GM21576 (cell line): Measurements from ENCODE around the gene TRIM50.
"Not testable (repeated sequence)": the region's sequence is repeated elsewhere in the genome, so short reads cannot be mapped to it uniquely, and the experiment has no call there.

Experiments
- ATAC-seq: cut with Tn5 transposase; IDR thresholded peaks from one replicate; pipeline ENCODE4 v1.9.1; 2021; ENCODE audit warnings: mild to moderate bottlenecking, moderate library complexity; ENCODE audit not compliant: unreplicated experiment

Gene TRIM50

GRCh38 chr7:73327922-73328321, at the start of gene TRIM50, which contains the start of gene FKBP6:
TSS of gene TRIM50 (minus strand) at chr7:73328082. CDS start at chr7:73324787, 3,295 bp downstream.
TSS of gene FKBP6 (plus strand) at chr7:73328161. CDS start at chr7:73328429, 268 bp downstream.
- ATAC-seq: not testable (repeated sequence)

GRCh38 chr7:73376671-73377412, 49.0 kb upstream of the TRIM50 start:
- ATAC-seq: no peak

- ATAC-seq: not testable (repeated sequence)
Measured at GRCh38 chr7:73376262-73376661, 48.4 kb upstream of the TRIM50 start.

- no peak for ATAC-seq
Measured at GRCh38 chr7:73373741-73374140, 45.9 kb upstream of the TRIM50 start.

GRCh38 chr7:73369622-73370021, 41.7 kb upstream of the TRIM50 start:
- no peak for ATAC-seq

- ATAC-seq: no peak
Measured at GRCh38 chr7:73369009-73369408, 41.1 kb upstream of the TRIM50 start.

GRCh38 chr7:73366990-73367389, 39.1 kb upstream of the TRIM50 start:
- ATAC-seq: no peak

GRCh38 chr7:73366127-73366526, 38.2 kb upstream of the TRIM50 start:
- no peak for ATAC-seq

- ATAC-seq: no peak
Measured at GRCh38 chr7:73364006-73364728, 36.3 kb upstream of the TRIM50 start.

- ATAC-seq: no peak
Measured at GRCh38 chr7:73363225-73364005, 35.5 kb upstream of the TRIM50 start.

GRCh38 chr7:73360590-73360989, 32.7 kb upstream of the TRIM50 start:
- not testable (repeated sequence) for ATAC-seq

- ATAC-seq: no peak
Measured at GRCh38 chr7:73359746-73360375, 32.0 kb upstream of the TRIM50 start.

GRCh38 chr7:73359306-73359705, 31.4 kb upstream of the TRIM50 start:
- ATAC-seq: no peak

GRCh38 chr7:73358590-73359275, 30.9 kb upstream of the TRIM50 start:
- no peak for ATAC-seq

- ATAC-seq: no peak
Measured at GRCh38 chr7:73356159-73356558, 28.3 kb upstream of the TRIM50 start.

- no peak for ATAC-seq
Measured at GRCh38 chr7:73354821-73355220, 26.9 kb upstream of the TRIM50 start.

GRCh38 chr7:73354196-73354595, 26.3 kb upstream of the TRIM50 start:
- no peak for ATAC-seq

GRCh38 chr7:73353243-73353642, 25.4 kb upstream of the TRIM50 start:
- ATAC-seq: no peak

- no peak for ATAC-seq
Measured at GRCh38 chr7:73352784-73353183, 24.9 kb upstream of the TRIM50 start.

GRCh38 chr7:73351447-73352167, 23.7 kb upstream of the TRIM50 start:
- no peak for ATAC-seq
